ENCODE results near the gene IL20RA.

DNA sequence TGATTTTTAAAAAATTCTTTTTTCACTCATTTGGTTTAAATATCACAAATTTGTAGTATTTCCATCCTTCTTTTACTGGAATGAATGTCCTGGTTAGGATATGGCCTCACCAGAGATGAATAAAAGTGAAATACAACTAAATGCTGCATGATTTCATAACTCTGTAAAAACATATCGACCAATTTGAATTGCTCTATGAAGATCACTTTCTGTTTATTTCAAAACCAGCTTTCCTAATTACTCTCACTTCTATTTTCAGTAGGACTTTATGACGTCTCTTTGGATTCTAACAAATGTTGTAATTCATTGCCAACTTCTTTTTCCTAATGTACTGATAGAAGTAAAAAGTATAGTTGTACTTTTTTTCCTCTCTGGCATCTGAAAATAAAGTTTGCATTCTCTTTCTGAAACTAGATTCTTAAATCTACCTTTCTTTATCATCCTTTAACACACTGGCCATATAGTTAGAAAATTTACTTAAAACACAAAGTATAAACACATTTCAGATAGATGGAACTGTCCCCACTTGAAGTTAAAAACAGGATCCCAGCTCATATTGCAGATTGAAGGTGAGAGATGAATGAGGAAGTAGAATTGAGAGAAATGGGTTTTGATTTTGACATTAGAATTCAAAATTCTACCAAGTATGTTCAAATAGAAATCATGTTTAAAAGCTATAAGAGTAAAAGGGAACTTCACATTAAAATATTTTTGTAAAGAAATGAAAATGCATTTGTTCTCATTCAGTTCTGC lies 40.3 kb upstream of the IL20RA start:
- TF ChIP-seq, protein P1, sequence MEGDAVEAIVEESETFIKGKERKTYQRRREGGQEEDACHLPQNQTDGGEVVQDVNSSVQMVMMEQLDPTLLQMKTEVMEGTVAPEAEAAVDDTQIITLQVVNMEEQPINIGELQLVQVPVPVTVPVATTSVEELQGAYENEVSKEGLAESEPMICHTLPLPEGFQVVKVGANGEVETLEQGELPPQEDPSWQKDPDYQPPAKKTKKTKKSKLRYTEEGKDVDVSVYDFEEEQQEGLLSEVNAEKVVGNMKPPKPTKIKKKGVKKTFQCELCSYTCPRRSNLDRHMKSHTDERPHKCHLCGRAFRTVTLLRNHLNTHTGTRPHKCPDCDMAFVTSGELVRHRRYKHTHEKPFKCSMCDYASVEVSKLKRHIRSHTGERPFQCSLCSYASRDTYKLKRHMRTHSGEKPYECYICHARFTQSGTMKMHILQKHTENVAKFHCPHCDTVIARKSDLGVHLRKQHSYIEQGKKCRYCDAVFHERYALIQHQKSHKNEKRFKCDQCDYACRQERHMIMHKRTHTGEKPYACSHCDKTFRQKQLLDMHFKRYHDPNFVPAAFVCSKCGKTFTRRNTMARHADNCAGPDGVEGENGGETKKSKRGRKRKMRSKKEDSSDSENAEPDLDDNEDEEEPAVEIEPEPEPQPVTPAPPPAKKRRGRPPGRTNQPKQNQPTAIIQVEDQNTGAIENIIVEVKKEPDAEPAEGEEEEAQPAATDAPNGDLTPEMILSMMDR (IDR thresholded peaks at IDR 0.05), result no peak
- no peak for TF ChIP-seq POLR2A (IDR thresholded peaks at IDR 0.05)
